GM12872 (cell line): Measurements from ENCODE around the gene LIX1.

Source experiments
- CTCF ChIP-seq: IDR thresholded peaks from 3 replicates; pipeline ENCODE4 v1.5.1; 2011; ENCODE audit warnings: low read depth, mild to moderate bottlenecking, low read length, moderate library complexity; ENCODE audit not compliant: insufficient read depth

LIX1 gene

GRCh38 chr5:97124335-97124734 lies 18.1 kb downstream of the LIX1 start:
- no peak for TF ChIP-seq CTCF

GRCh38 chr5:97121848-97122247 lies 20.6 kb downstream of the LIX1 start:
- TF ChIP-seq CTCF: no peak

- TF ChIP-seq CTCF: no peak
Observed at GRCh38 chr5:97120195-97120594, 22.2 kb downstream of the LIX1 start.

GRCh38 chr5:97119007-97119390 lies 23.4 kb downstream of the LIX1 start:
- TF ChIP-seq CTCF: no peak

- TF ChIP-seq CTCF: no peak
Observed at GRCh38 chr5:97118261-97119006, 24.0 kb downstream of the LIX1 start.

- no peak for TF ChIP-seq CTCF
Observed at GRCh38 chr5:97115932-97116331, 26.5 kb downstream of the LIX1 start.

GRCh38 chr5:97112230-97112629 lies 30.2 kb downstream of the LIX1 start:
- TF ChIP-seq CTCF: no peak
